KMS-11 (cell line): ENCODE data around the gene CLTC.
A peak's percentile ranks its signal among the peaks of the same experiment; 100 is the strongest.

ENCODE experiments used
- H2AFZ ChIP-seq: fragments of 200-600 bp; sonication (generic); 2 replicates; pipeline ENCODE4 v1.6.1; 2016; ENCODE audit warnings: antibody characterized with exemption, mixed run types, low read depth
- H3K27ac ChIP-seq: fragments of 200-600 bp; sonication (generic); 2 replicates; pipeline ENCODE4 v1.6.1; 2016; ENCODE audit warnings: mild to moderate bottlenecking, mixed run types
- H3K27me3 ChIP-seq: fragments of 200-600 bp; sonication (generic); 2 replicates; pipeline ENCODE4 v1.6.1; 2017; ENCODE audit warnings: mild to moderate bottlenecking, low read depth, mixed run types, moderate library complexity; ENCODE audit not compliant: insufficient read depth
- H3K36me3 ChIP-seq: fragments of 200-600 bp; sonication (generic); 2 replicates; pipeline ENCODE4 v1.6.1; 2017; ENCODE audit warnings: mild to moderate bottlenecking, mixed run types; ENCODE audit not compliant: insufficient read depth
- H3K4me1 ChIP-seq: fragments of 200-600 bp; sonication (generic); 2 replicates; pipeline ENCODE4 v1.6.1; 2016; ENCODE audit warnings: mild to moderate bottlenecking, low read depth, mixed run types; ENCODE audit not compliant: poor library complexity, severe bottlenecking
- H3K4me2 ChIP-seq: fragments of 200-600 bp; sonication (generic); 2 replicates; pipeline ENCODE4 v1.7.0; 2016; ENCODE audit warnings: mild to moderate bottlenecking, mixed run types
- H3K4me3 ChIP-seq: fragments of 200-600 bp; sonication (generic); IDR thresholded peaks from 2 replicates; pipeline ENCODE4 v1.6.1; 2017; ENCODE audit warnings: low read depth, low read length, mixed read lengths; ENCODE audit not compliant: insufficient read depth
- H3K79me2 ChIP-seq: fragments of 200-600 bp; sonication (generic); 2 replicates; pipeline ENCODE4 v1.6.1; 2016; ENCODE audit warnings: low read depth, mixed run types; ENCODE audit not compliant: insufficient read depth
- H3K9ac ChIP-seq: fragments of 200-600 bp; sonication (generic); 2 replicates; pipeline ENCODE4 v1.6.1; 2016; ENCODE audit warnings: mild to moderate bottlenecking, mixed run types
- H4K20me1 ChIP-seq: fragments of 200-600 bp; sonication (generic); 2 replicates; pipeline ENCODE4 v1.6.1; 2016; ENCODE audit warnings: mild to moderate bottlenecking, mixed run types; ENCODE audit not compliant: insufficient read depth
- TF ChIP-seq, protein P1 (sequence below): fragments of 200-600 bp; sonication (generic); conservative IDR thresholded peaks from 2 replicates; pipeline ENCODE4 v1.6.1; 2017; ENCODE audit warnings: low read depth, mild to moderate bottlenecking, antibody characterized with exemption, low read length, moderate library complexity, mixed read lengths

The CLTC gene

DNA sequence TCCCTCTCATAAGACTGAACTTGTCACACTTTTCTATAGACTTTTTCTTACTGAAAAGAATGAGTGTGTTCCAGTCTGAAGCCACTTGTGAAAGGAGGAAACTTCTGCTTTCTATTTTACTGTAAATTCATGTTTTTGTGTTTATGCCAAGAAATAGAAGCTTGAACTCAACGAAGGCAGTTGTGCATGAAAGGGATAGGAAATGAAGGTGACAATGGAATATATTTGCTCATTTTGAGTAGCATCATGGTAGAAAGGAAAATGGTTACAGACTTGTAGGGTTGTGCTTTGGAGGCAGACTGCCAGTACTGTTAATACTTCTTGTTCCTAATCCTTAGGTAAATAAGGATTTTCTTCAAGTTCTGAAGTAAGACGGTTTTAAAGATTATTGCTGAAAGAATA, 8.1 kb downstream of the CLTC start:
- Histone ChIP-seq H3K79me2 (peaks cover 100% of the 10 kb centered on the region), H3K27ac (no peak overlapping the region), H3K4me2 (no peak overlapping the region), H2AFZ (no peak overlapping the region), H3K4me1 (peaks cover 82% of the 10 kb centered on the region), H4K20me1 (peaks cover 77% of the 10 kb centered on the region), H3K9ac (no peak overlapping the region), H3K36me3 (peaks cover 4% of the 10 kb centered on the region; the same call in 1 of the 2 replicates), H3K4me3 (no peak overlapping the region), H3K27me3 (no peaks in the 10 kb centered on the region)
- TF ChIP-seq, protein P1, sequence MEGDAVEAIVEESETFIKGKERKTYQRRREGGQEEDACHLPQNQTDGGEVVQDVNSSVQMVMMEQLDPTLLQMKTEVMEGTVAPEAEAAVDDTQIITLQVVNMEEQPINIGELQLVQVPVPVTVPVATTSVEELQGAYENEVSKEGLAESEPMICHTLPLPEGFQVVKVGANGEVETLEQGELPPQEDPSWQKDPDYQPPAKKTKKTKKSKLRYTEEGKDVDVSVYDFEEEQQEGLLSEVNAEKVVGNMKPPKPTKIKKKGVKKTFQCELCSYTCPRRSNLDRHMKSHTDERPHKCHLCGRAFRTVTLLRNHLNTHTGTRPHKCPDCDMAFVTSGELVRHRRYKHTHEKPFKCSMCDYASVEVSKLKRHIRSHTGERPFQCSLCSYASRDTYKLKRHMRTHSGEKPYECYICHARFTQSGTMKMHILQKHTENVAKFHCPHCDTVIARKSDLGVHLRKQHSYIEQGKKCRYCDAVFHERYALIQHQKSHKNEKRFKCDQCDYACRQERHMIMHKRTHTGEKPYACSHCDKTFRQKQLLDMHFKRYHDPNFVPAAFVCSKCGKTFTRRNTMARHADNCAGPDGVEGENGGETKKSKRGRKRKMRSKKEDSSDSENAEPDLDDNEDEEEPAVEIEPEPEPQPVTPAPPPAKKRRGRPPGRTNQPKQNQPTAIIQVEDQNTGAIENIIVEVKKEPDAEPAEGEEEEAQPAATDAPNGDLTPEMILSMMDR: no peak

DNA sequence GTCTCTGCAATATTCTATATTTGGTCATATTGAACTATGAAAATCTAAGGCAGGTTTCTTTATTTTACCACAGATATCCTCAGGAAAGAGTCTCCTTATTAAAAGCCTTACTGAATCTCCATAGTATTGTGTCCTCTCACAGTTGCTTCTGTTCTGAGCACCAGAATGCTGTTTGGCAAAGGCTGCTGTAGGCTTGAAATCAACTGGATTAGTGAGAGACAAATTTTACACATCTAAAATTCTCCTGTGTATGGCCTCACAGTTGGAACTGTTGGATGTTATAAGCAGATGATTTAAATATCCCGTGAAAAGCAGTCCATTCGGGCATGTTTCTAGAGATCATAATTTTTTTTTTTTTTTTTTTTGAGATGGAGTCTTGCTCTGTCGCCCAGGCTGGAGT, 9.5 kb downstream of the CLTC start:
- H3K79me2 ChIP-seq: peaks cover 100% of the 10 kb centered on the region

DNA sequence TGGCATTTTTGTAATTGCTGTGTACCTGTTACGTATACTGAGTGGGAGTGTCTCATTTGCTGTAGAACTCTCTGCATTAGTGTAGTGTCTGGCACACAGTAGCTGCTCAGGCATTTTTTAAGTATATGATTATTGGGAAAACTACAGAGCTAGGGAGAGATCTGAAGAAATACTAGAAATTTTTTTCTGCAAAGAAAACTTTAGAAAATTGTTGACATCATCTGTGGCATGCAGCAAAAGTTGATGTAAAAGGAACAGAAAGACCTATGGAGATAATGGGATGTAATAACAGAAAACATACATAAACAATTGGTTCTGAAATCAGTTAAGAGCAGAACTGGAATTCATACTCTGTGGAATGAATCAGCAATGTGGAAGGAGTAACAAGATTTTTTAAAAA, 11.6 kb downstream of the CLTC start:
- peaks cover 85% of the 10 kb centered on the region for H3K4me1 ChIP-seq
- no peak overlapping the region for H3K9ac ChIP-seq
- H4K20me1 ChIP-seq: peaks cover 70% of the 10 kb centered on the region
- H3K36me3 ChIP-seq: peaks cover 4% of the 10 kb centered on the region; the same call in 1 of the 2 replicates
- H3K4me2 ChIP-seq: no peak overlapping the region
- no peak overlapping the region for H2AFZ ChIP-seq
- no peak overlapping the region for H3K4me3 ChIP-seq
- peaks cover 100% of the 10 kb centered on the region for H3K79me2 ChIP-seq
- no peak overlapping the region for H3K27ac ChIP-seq
- TF ChIP-seq, protein P1: no peak
- no peaks in the 10 kb centered on the region for H3K27me3 ChIP-seq

More for the DNA sequence above, 9.5 kb downstream of the CLTC start:
- no peak overlapping the region for H3K4me2 ChIP-seq
- peaks cover 71% of the 10 kb centered on the region for H4K20me1 ChIP-seq
- TF ChIP-seq, protein P1: no peak
- H3K4me3 ChIP-seq: no peak overlapping the region
- no peaks in the 10 kb centered on the region for H3K27me3 ChIP-seq
- H3K4me1 ChIP-seq: peaks cover 82% of the 10 kb centered on the region
- peaks cover 4% of the 10 kb centered on the region; the same call in 1 of the 2 replicates for H3K36me3 ChIP-seq
- H3K9ac ChIP-seq: no peak overlapping the region
- H2AFZ ChIP-seq: no peak overlapping the region
- H3K27ac ChIP-seq: no peak overlapping the region

DNA sequence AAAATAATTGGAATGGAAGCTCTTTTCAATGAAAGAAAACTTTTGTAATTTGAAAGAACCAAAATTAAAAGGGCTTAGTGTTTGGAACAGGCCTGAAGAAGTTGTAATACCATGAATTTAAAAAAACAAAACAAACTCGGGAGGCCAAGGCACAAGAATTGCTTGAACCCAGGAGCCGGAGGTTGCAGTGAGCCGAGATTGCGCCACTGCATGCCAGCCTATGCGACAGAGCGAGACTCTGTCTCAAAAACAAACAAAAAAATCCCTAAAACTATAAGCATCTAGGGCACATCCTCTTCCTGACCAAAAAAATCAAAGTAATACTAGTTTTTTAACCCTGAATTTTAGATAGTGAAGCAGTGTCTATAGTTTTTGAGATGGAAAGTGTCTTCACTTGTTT, 12.7 kb downstream of the CLTC start:
- peaks cover 59% of the 10 kb centered on the region for H4K20me1 ChIP-seq
- H3K4me3 ChIP-seq: no peak overlapping the region
- TF ChIP-seq, protein P1: no peak
- no peaks in the 10 kb centered on the region for H3K27me3 ChIP-seq
- H3K4me2 ChIP-seq: peak overlapping the region; percentile 72; the same call in 1 of the 2 replicates
- H3K27ac ChIP-seq: peak overlapping the region; percentile 46; the same call in 1 of the 2 replicates
- peaks cover 98% of the 10 kb centered on the region for H3K79me2 ChIP-seq
- no peak overlapping the region for H3K9ac ChIP-seq
- H2AFZ ChIP-seq: no peak overlapping the region
- peaks cover 4% of the 10 kb centered on the region; the same call in 1 of the 2 replicates for H3K36me3 ChIP-seq
- H3K4me1 ChIP-seq: peaks cover 83% of the 10 kb centered on the region
